PFSK-1 (cell line): Measurements from ENCODE around the gene RTN1.

ENCODE experiments used
- FOXP2 ChIP-seq: optimal IDR thresholded peaks from 2 replicates; pipeline ENCODE3; 2011; ENCODE audit warnings: borderline replicate concordance, control low read depth, inconsistent platforms; ENCODE audit not compliant: insufficient read depth; ENCODE audit errors: extremely low read length, extremely low read depth
- POLR2AphosphoS5 ChIP-seq: IDR thresholded peaks from 2 replicates; pipeline ENCODE4 v1.6.1; 2012; ENCODE audit warnings: low read depth, mild to moderate bottlenecking, control low read depth, low read length, moderate library complexity
- REST ChIP-seq, 2 experiments: IDR thresholded peaks; 2 replicates each; pipeline versions ENCODE4 v1.6.1 to v1.8.0; 2011 to 2012; ENCODE audit warnings: low read depth in 2 of 2, low read length in 2 of 2, control low read depth in 1 of 2, inconsistent platforms in 1 of 2, mild to moderate bottlenecking in 1 of 2, moderate library complexity in 1 of 2; ENCODE audit not compliant: insufficient read depth in 1 of 2
- SIN3A ChIP-seq: IDR thresholded peaks from 2 replicates; pipeline ENCODE4 v1.6.1; 2012; ENCODE audit warnings: mild to moderate bottlenecking, low read length, moderate library complexity, borderline replicate concordance; ENCODE audit not compliant: insufficient read depth
- TAF1 ChIP-seq: IDR thresholded peaks from 2 replicates; pipeline ENCODE4 v1.6.1; 2012; ENCODE audit warnings: low read length, control low read depth, borderline replicate concordance; ENCODE audit not compliant: insufficient read depth

Gene RTN1

GRCh38 chr14:59816941-59817340 lies 53.6 kb downstream of the RTN1 start:
- TF ChIP-seq TAF1 (no peak), SIN3A (no peak), REST (IDR thresholded peaks at IDR 0.05; ENCODE audit: insufficient read depth in 1 of 2, low read depth in 2 of 2, low read length in 2 of 2) (no peak), POLR2AphosphoS5 (no peak), FOXP2 (no peak)

DNA sequence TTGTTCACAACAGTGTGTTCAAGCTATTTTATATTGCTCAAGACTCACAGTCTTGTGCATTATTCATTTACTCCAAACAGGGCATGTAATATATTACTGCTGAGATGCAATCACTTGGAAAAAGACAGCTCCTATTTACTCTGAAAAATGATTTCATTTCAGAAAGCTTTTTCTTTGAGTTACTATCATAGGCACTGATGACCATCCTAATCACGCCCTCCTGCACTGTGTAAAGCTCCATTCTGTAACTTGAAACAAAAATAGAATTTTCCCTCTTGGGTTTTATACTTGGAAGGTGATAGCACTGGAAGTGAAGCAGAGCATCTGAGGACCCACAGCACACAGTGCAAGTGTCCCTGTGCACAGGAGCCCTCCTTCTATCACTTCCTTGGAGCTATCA lies 55.6 kb downstream of the RTN1 start:
- TF ChIP-seq SIN3A: no peak
- TF ChIP-seq FOXP2: no peak
- TF ChIP-seq POLR2AphosphoS5: no peak
- TF ChIP-seq REST (IDR thresholded peaks at IDR 0.05; ENCODE audit: insufficient read depth in 1 of 2, low read depth in 2 of 2, low read length in 2 of 2): no peak
- no peak for TF ChIP-seq TAF1

- TF ChIP-seq SIN3A (no peak), FOXP2 (no peak), REST (IDR thresholded peaks at IDR 0.05; ENCODE audit: insufficient read depth in 1 of 2, low read depth in 2 of 2, low read length in 2 of 2) (no peak), POLR2AphosphoS5 (no peak), TAF1 (no peak)
These were observed 58.8 kb downstream of the RTN1 start for GRCh38 chr14:59811815-59812214.

GRCh38 chr14:59811073-59811472 lies 59.5 kb downstream of the RTN1 start:
- TF ChIP-seq POLR2AphosphoS5: no peak
- no peak for TF ChIP-seq REST (IDR thresholded peaks at IDR 0.05; ENCODE audit: insufficient read depth in 1 of 2, low read depth in 2 of 2, low read length in 2 of 2)
- TF ChIP-seq FOXP2: no peak
- TF ChIP-seq TAF1: no peak
- TF ChIP-seq SIN3A: no peak

GRCh38 chr14:59803052-59803540 lies 67.5 kb downstream of the RTN1 start:
- TF ChIP-seq FOXP2 (no peak), SIN3A (no peak), POLR2AphosphoS5 (no peak), TAF1 (no peak), REST (IDR thresholded peaks at IDR 0.05; ENCODE audit: insufficient read depth in 1 of 2, low read depth in 2 of 2, low read length in 2 of 2) (no peak)
